C4-2B (cell line): Measurements from ENCODE around the gene S100B.

ENCODE experiments used
- ZFX ChIP-seq: fragments of 450-650 bp; IDR thresholded peaks from 2 replicates; pipeline ENCODE4 v1.6.1; 2017
- TF ChIP-seq, protein P1 (sequence below): fragments of 450-650 bp; conservative IDR thresholded peaks from 2 replicates; pipeline ENCODE4 v1.5.1; 2017; ENCODE audit warnings: mild to moderate bottlenecking

- TF ChIP-seq, protein P1, sequence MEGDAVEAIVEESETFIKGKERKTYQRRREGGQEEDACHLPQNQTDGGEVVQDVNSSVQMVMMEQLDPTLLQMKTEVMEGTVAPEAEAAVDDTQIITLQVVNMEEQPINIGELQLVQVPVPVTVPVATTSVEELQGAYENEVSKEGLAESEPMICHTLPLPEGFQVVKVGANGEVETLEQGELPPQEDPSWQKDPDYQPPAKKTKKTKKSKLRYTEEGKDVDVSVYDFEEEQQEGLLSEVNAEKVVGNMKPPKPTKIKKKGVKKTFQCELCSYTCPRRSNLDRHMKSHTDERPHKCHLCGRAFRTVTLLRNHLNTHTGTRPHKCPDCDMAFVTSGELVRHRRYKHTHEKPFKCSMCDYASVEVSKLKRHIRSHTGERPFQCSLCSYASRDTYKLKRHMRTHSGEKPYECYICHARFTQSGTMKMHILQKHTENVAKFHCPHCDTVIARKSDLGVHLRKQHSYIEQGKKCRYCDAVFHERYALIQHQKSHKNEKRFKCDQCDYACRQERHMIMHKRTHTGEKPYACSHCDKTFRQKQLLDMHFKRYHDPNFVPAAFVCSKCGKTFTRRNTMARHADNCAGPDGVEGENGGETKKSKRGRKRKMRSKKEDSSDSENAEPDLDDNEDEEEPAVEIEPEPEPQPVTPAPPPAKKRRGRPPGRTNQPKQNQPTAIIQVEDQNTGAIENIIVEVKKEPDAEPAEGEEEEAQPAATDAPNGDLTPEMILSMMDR: no peak
- TF ChIP-seq ZFX: no peak
These were observed 49.2 kb downstream of the S100B start for GRCh38 chr21:46555678-46556077.
